ENCODE data around the gene DCP1A.
"Not testable (repeated sequence)": the region's sequence is repeated elsewhere in the genome, so short reads cannot be mapped to it uniquely, and the experiment has no call there.

DCP1A gene

GRCh38 chr3:53347261-53348064, at the start of gene DCP1A:
DCP1A (minus strand) TSS chr3:53347543; CDS start chr3:53347517, 26 bp downstream.
- DNase-seq (ENCODE audit: extremely low spot score, insufficient read length, low read depth) (peak; percentile 93), FAIRE-seq (peak; percentile 96)

GRCh38 chr3:53384465-53385423, 37.4 kb upstream of the DCP1A start:
- no peak for DNase-seq (ENCODE audit: extremely low spot score, insufficient read length, low read depth)
- FAIRE-seq: no peak

DNA sequence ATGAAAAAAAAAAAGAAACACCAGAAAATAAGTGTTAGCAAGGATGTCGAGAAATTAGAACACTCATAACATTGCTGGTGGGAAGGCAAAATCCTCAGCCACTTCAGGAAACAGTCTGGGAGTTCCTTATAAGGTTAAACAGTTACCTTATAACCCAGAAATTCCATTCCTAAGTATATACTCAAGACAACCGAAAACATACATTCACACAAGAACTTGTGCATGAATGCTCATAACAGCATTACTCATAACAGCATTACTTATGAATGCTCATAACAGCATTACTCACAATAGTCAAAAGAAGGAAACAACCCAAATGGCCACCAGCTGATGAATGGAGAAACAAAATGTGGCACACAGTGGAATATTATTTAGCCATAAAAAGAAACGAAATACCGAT, 34.8 kb upstream of the DCP1A start:
- DNase-seq (ENCODE audit: extremely low spot score, insufficient read length, low read depth): no peak
- peak; percentile 42 for FAIRE-seq

- FAIRE-seq: no peak
- DNase-seq (ENCODE audit: extremely low spot score, insufficient read length, low read depth): no peak
These were observed 33.0 kb upstream of the DCP1A start for GRCh38 chr3:53380306-53380705.

GRCh38 chr3:53379898-53380297, 32.6 kb upstream of the DCP1A start:
- no peak for DNase-seq (ENCODE audit: extremely low spot score, insufficient read length, low read depth)
- FAIRE-seq: no peak

DNA sequence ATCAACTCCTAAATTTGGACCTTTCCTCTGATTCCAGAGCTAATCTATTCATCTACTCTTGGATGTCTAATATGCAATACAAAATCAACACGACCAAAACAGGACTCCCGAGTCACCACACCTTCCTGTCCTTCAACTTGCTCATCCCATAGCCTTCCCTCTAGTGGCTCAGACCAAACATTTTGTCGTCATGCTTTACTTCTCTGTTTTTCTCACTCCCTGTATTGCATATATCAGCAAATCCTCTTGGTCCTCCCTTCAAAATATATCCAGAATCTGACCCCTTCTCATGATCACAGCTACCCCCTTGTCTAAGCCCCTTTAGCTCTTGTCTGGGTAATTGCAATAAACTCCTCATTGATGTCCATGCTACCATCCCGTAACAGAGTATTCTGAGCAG, 30.5 kb upstream of the DCP1A start:
- FAIRE-seq: no peak
- no peak for DNase-seq (ENCODE audit: extremely low spot score, insufficient read length, low read depth)

DNA sequence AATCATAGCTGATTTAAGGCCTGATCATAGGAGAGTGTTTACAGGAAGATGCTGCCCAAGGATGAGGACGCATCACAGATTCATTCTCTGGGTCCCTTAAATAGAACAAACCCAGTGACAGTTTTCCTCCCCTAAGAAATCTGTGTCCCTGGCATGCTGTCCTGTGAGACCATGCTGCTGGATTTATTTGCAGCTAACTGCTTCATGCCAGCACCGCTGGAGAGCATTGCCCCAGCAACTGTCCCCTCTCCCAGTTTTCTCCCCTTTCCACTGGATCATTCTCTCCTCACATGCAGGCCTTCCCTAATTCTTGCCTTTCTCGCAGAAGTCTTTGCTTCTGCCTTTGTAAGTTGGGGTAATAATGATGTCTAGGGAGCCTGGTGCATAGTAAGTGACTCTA, 29.3 kb upstream of the DCP1A start:
- no peak for FAIRE-seq
- DNase-seq (ENCODE audit: extremely low spot score, insufficient read length, low read depth): no peak

- FAIRE-seq: peak; percentile 89
- DNase-seq (ENCODE audit: extremely low spot score, insufficient read length, low read depth): peak; percentile 57
These were observed 27.7 kb upstream of the DCP1A start for GRCh38 chr3:53375019-53375418.

- FAIRE-seq; DNase-seq (ENCODE audit: extremely low spot score, insufficient read length, low read depth): not testable (repeated sequence)
These were observed 23.4 kb upstream of the DCP1A start for GRCh38 chr3:53370719-53371118.

GRCh38 chr3:53361852-53362251, 14.5 kb upstream of the DCP1A start:
- no peak for DNase-seq (ENCODE audit: extremely low spot score, insufficient read length, low read depth)
- no peak for FAIRE-seq

- DNase-seq (ENCODE audit: extremely low spot score, insufficient read length, low read depth) (no peak), FAIRE-seq (no peak)
These were observed 10.1 kb upstream of the DCP1A start for GRCh38 chr3:53357458-53357857.

DNA sequence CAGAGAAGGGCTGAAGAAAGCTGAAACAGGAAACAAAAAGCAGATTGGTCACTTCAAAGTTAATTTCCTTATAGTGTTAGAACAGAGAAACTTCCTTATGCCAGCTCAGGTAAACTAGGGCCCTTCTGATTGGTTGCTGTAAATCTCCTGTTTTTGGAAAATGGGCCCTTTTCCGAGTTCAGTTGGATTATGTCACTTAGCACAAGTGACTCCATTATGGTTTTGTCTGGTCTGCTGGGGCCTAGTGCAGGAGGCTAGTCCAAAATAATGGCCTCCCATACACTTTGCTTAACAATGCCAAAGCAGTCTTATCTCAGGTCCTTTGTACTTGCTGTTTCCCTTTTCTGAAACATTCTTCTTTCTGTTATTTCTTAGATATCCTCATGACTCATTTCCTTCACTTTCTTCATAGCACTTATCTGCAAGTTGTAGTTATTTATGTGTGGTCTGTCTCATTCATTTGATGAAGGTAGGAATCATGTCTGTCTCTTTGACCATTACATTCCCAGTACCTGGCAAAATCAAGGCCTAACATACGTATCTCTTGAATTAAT, 7.7 kb upstream of the DCP1A start:
- FAIRE-seq: no peak
- no peak for DNase-seq (ENCODE audit: extremely low spot score, insufficient read length, low read depth)

DNA sequence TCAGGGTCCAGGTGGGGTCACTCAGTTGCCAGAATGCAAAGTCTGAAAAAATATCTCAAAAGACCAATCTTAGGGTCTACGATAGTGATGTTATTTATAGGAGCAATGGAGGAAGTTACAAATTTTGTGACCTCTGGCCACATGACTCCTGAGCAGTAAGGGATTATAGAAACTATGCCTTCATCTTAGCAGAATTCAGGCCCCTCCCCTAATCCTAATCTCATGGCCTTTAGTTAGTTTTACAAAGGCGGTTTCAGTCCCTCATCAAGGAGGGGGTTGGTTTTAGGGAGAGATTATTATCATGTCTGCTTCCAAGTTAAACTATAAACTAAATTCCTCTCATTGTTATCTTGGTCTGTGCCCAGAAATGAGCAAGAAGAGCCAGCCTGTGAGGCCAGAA, 5.9 kb upstream of the DCP1A start:
- DNase-seq (ENCODE audit: extremely low spot score, insufficient read length, low read depth) (no peak), FAIRE-seq (no peak)

DNA sequence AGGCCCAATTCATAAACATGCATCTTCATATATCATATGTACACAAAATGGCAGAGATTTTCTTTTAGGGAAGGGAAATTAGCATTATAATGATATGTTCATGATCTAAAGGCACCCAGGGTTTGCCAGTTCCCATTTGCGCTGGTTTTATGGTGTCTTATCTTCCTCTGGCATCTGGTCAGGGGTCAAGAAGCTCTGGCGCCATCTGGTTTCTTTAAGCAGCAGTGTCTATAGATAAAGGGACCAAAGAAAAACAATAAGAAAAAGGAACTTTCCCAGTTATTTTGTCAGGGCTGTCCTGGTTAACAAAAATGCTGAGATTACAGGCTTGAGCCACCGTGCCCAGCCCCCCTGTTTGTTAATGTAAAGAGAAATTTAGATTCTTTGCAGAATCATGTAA, 3.3 kb upstream of the DCP1A start:
- FAIRE-seq (no peak), DNase-seq (ENCODE audit: extremely low spot score, insufficient read length, low read depth) (no peak)

DNA sequence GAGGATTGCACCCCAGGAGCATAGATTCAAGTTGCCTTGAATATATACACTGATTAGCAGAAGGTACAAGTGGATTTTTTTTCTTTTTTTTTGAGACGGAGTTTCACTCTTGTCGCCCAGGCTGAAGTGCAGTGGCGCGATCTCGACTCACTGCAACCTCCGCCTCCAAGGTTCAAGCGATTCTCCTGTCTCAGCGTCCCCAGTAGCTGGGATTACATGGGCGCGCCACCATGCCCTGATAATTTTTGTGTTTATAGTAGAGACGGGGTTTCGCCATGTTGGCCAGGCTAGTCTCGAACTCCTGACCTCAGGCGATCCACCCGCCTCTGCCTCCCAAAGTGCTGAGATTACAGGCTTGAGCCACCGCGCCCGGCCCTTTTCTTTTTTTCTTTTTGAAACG, 775 bp upstream of the DCP1A start:
- not testable (repeated sequence) for FAIRE-seq; DNase-seq (ENCODE audit: extremely low spot score, insufficient read length, low read depth)

DNA sequence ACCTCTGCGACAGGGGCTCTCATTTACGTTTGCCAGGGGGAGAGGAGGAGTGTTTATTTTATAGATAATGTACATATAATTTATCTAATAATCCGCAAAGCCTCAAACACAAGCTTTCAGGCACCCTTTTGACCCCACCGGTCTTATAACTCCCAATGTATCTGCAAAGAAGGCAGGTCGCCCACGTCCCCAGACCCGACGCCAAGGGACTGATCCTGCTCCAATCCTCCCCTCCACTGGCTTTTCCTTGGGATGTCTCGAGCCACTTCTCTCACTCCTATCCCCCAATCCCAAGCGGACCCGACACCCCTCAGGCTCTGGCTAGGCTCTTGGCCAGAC, 452 bp downstream of the DCP1A start:
- DNase-seq (ENCODE audit: extremely low spot score, insufficient read length, low read depth) (no peak), FAIRE-seq (no peak)

DNA sequence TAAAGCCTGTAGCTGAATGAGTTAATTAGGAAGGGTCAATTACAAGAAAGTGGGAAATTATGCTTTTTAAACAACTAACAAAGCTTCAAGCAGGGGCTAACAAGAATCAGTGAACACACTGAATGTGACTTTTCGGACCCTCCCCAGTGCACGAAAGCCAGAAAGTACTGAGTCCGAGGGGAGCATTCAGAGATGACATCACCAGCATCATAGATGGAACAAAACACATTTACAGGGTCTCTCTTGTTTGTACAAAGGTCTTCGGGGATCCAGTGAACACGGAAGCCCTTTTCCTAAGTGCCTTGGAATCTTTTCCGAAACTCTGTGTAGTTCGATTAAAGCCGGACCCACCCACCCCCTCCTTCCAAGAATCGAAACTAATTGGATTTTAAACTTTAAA, 829 bp downstream of the DCP1A start:
- peak; percentile 56 for FAIRE-seq
- no peak for DNase-seq (ENCODE audit: extremely low spot score, insufficient read length, low read depth)

GRCh38 chr3:53342353-53342752, 5.0 kb downstream of the DCP1A start:
- DNase-seq (ENCODE audit: extremely low spot score, insufficient read length, low read depth) (no peak), FAIRE-seq (no peak)

DNA sequence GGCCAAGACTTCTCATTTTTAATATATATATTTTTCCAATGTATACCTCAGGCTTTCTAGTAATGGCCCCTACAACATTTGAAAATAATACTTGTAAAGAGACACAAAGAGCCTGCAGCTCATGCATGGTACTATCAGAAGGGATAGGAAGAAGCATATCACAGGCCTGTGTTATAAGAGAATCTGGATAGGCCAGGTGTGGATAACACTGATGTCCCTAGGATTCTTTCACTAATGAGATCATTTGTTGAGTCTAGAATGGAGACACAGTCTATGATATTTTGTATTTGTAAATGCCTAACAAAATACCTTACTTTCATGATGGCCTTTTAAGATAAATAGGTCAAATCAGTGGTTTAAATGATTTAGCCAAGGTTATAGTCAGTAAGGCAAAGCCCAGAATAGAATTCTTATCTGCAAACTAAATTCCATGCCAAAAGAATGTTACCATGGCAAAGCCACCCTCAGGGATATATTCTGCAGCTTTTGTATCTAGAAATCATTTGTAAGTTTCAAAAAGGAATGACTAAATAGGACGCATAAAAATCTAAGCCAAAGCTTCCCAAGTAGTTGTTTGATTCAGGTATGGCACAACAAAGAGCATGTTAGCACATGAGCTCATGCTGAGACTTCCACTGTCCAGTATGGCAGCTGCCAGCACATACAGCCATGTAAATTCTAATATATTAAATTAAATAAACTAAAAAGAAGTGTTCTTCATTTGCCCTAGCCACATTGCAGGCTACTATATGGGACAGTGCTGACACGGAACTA, 10.0 kb downstream of the DCP1A start:
- FAIRE-seq: no peak

GRCh38 chr3:53334742-53335141, 12.6 kb downstream of the DCP1A start:
- DNase-seq (ENCODE audit: extremely low spot score, insufficient read length, low read depth) (no peak), FAIRE-seq (no peak)

More for the DNA sequence above, 10.0 kb downstream of the DCP1A start:
- DNase-seq (ENCODE audit: extremely low spot score, insufficient read length, low read depth): no peak
